ENCODE data around the gene GPR137. TPM values are rescaled to one million over a fixed set of nuclear protein-coding genes. Genes with fewer than 3 reads are reported as not detected.

Gene GPR137
- total RNA-seq, 1 experiment from 2014 or later: 24.4 TPM

GRCh38 chr11:64267207-64267945 is 18.3 kb upstream of the GPR137 start:
- no peak overlapping the region for H3K4me3 ChIP-seq (replicated peaks in 1 of 2; ENCODE audit: low read depth in 1 of 2, low read length in 2 of 2)
- ChIA-PET POLR2A (interaction anchor here (1.7 to 2.0 kb wide), 2 partner anchors 26 to 37 kb away, joined by 5 to 9 read pairs; partner anchors contain the start of genes ESRRA and FKBP2), CTCF (no interaction called here), RAD21 (ENCODE audit: low non-redundant PET in 1 of 2, low total read pairs in 2 of 2, uncharacterized antibody in 2 of 2, unreplicated experiment in 2 of 2) (no interaction called here)
- peaks cover 5 to 27% of the 10 kb centered on the region in 2 experiments; a peak in 2 of 4 replicates for H3K36me3 ChIP-seq (ENCODE audit: control insufficient read depth in 1 of 2, insufficient read depth in 2 of 2, low read length in 2 of 2)
- peaks cover 18 to 31% of the 10 kb centered on the region in 2 experiments; a peak in 3 of 4 replicates for H3K4me1 ChIP-seq (ENCODE audit: control insufficient read depth in 1 of 2, insufficient read depth in 2 of 2, low read length in 2 of 2)
- DNase-seq (ENCODE audit: low read depth, low spot score): no peak
- H2AFZ ChIP-seq (ENCODE audit: low read depth, low read length, poor library complexity, severe bottlenecking): no peak overlapping the region
- BruUV-seq (replicated peaks): no TSS peak
- no peaks in the 10 kb centered on the region for H3K9me2 ChIP-seq (ENCODE audit: insufficient read depth)
- H3K4me2 ChIP-seq (ENCODE audit: low read length): peak overlapping the region; percentile 91
- H3K9ac ChIP-seq (ENCODE audit: low read length): no peak overlapping the region
- H3K27ac ChIP-seq (ENCODE audit: low read depth, low read length): peak overlapping the region; percentile 95
- no peaks in the 10 kb centered on the region for H4K20me1 ChIP-seq (ENCODE audit: insufficient read depth)
- intact Hi-C loops (cut with micrococcal nuclease): no loop called here
- no peak for ATAC-seq
- no peak for TF ChIP-seq ZFX (IDR thresholded peaks at IDR 0.05)
- no peak for TF ChIP-seq REST (IDR thresholded peaks at IDR 0.05; ENCODE audit: low read depth)
- TF ChIP-seq ZBTB33 (IDR thresholded peaks at IDR 0.05; ENCODE audit: extremely low read depth, insufficient replicate concordance, low read length): no peak
- TF ChIP-seq ELF1 (IDR thresholded peaks at IDR 0.05; ENCODE audit: borderline replicate concordance, low read depth): no peak
- TF ChIP-seq SIN3A (IDR thresholded peaks at IDR 0.05; ENCODE audit: low read depth): no peak
- no peak for TF ChIP-seq JUND (IDR thresholded peaks at IDR 0.05)
- TF ChIP-seq ZNF274 (IDR thresholded peaks at IDR 0.05; ENCODE audit: low read depth, low read length): no peak
- no peak for TF ChIP-seq EGR1 (IDR thresholded peaks at IDR 0.05; ENCODE audit: low read depth)
- peaks cover 6% of the 10 kb centered on the region; the same call in 1 of the 2 replicates for H3K79me2 ChIP-seq (ENCODE audit: insufficient read depth, low read length)
- H3K9me3 ChIP-seq (ENCODE audit: control insufficient read depth in 1 of 2, insufficient read depth in 1 of 2, low read depth in 1 of 2, low read length in 2 of 2): no peaks in the 10 kb centered on the region
- H3K27me3 ChIP-seq (ENCODE audit: insufficient read depth, low read length): no peaks in the 10 kb centered on the region

All from HCT116 (cell line).